NCI-H2107 (cell line): ENCODE data around the gene ATG7.

Experiments
- DNase-seq: peaks from one replicate; lab custom pipeline; 2025; lab: John Stamatoyannopoulos, UW

Gene ATG7

GRCh38 chr3:11271986-11272904 is at the start of gene ATG7:
Gene ATG7 (plus strand): TSS chr3:11272397. CDS start chr3:11298696, 26,299 bp downstream.
- peak; percentile 64 for DNase-seq

- DNase-seq, result no peak
These were observed 48.2 kb upstream of the ATG7 start for GRCh38 chr3:11224010-11224409.

- DNase-seq, result no peak
These were observed 47.3 kb upstream of the ATG7 start for GRCh38 chr3:11224870-11225229.

- DNase-seq, result no peak
These were observed 46.2 kb upstream of the ATG7 start for GRCh38 chr3:11226042-11226370.

GRCh38 chr3:11228041-11228440 is 44.2 kb upstream of the ATG7 start:
- no peak for DNase-seq

- no peak for DNase-seq
These were observed 42.1 kb upstream of the ATG7 start for GRCh38 chr3:11230125-11230524.

- no peak for DNase-seq
These were observed 41.4 kb upstream of the ATG7 start for GRCh38 chr3:11230832-11231231.

- DNase-seq, result no peak
These were observed 36.8 kb upstream of the ATG7 start for GRCh38 chr3:11235385-11235784.

- DNase-seq, result peak; percentile 15
These were observed 35.4 kb upstream of the ATG7 start for GRCh38 chr3:11236588-11237461.

- DNase-seq, result no peak
These were observed 34.1 kb upstream of the ATG7 start for GRCh38 chr3:11238060-11238459.

GRCh38 chr3:11238880-11239279 is 33.3 kb upstream of the ATG7 start:
- no peak for DNase-seq

GRCh38 chr3:11239796-11240195 is 32.4 kb upstream of the ATG7 start:
- DNase-seq, result no peak

GRCh38 chr3:11240496-11240895 is 31.7 kb upstream of the ATG7 start:
- no peak for DNase-seq

- no peak for DNase-seq
These were observed 28.0 kb upstream of the ATG7 start for GRCh38 chr3:11244121-11244677.

GRCh38 chr3:11245276-11245675 is 26.9 kb upstream of the ATG7 start:
- DNase-seq, result no peak

- no peak for DNase-seq
These were observed 26.2 kb upstream of the ATG7 start for GRCh38 chr3:11245827-11246662.

GRCh38 chr3:11246663-11246970 is 25.6 kb upstream of the ATG7 start:
- DNase-seq, result no peak

GRCh38 chr3:11247362-11247761 is 24.8 kb upstream of the ATG7 start:
- no peak for DNase-seq

GRCh38 chr3:11248596-11248995 is 23.6 kb upstream of the ATG7 start:
- no peak for DNase-seq

GRCh38 chr3:11250902-11251806 is 21.0 kb upstream of the ATG7 start:
- no peak for DNase-seq

GRCh38 chr3:11251807-11252176 is 20.4 kb upstream of the ATG7 start:
- no peak for DNase-seq
